ENCODE data around the gene CRLF3. TPM values are rescaled to one million over a fixed set of nuclear protein-coding genes. Genes with fewer than 3 reads are reported as not detected.
A peak's percentile ranks its signal among the peaks of the same experiment; 100 is the strongest.
"Not testable (repeated sequence)": the region's sequence is repeated elsewhere in the genome, so short reads cannot be mapped to it uniquely, and the experiment has no call there.

CRLF3 gene
- total RNA-seq, 8 experiments from 2014 or later, result 5.7 to 31.0 (median 6.8) TPM

DNA sequence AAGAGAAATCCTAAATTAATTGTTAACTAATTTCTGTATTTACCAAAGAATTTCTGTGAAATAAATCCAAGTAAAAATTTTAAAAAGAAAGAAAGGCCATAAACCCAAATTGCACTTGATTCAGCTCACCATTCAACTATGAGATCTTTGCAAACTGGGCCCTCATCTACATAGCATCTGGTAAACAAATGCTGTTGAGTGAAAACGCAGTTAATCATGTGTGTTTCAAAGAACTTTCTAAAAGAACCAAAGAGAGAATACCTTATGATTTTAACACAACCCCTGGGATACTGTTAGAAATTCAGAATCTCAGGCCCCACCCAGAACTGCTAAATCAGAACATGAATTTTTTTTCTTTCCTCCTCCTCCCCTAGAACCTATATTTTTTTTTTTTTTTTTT, 16.6 kb downstream of the CRLF3 start:
- H3K4me3 ChIP-seq, result no peak overlapping the region
- no peak overlapping the region for H3K27ac ChIP-seq
- ATAC-seq (replicated peaks in 6 of 8), result peak in 3 of 8 experiments; percentile 69 to 94 (median 75)
- H3K4me1 ChIP-seq (replicated peaks in 1 of 2), result no peaks in the 10 kb centered on the region
- in situ Hi-C loops (cut with MboI; ENCODE audit: low pct_unique_long_range_greater_than_20kb in 2 of 9, low sequenced_read_pairs in 9 of 9, unreplicated experiment in 9 of 9), result no loop called here
- WGBS, 10 experiments, result 0 to 67% (median 38%) methylated on average over 1 of the region's 1 CpG; no CpG with 5 or more reads in 2 of the 10 experiments

DNA sequence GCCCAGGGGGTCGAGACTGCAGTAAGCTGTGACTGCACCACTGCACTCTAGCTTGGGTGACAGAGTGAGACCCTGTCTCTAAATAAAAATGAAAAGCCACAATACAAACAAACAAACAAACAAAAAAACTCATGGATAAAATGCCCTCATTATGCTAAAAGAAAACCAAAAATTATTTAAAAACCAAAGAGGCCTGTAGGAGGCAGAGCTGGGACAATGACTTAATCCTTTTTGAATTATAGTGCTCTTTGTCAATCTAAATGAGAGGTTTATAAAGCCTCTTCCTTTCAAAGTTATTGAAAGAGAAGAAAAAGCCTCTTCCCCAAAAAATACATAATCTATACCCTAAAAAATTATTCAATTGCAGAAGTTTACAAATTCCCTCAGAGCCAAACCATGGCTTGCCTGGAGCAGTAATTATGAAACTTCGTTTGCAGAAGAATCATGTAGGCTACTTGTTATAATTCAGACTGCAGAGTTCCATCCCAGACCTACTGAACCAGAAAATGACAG, 18.5 kb downstream of the CRLF3 start:
- Histone ChIP-seq H3K4me1 (replicated peaks in 1 of 2) (no peaks in the 10 kb centered on the region), H3K27ac (no peak overlapping the region), H3K4me3 (no peak overlapping the region)
- 17 to 100% (median 88%) methylated on average over 1 to 2 of the region's 2 CpGs; no CpG with 5 or more reads in 1 of the 10 experiments for WGBS, 10 experiments
- in situ Hi-C loops (cut with MboI; ENCODE audit: low pct_unique_long_range_greater_than_20kb in 2 of 9, low sequenced_read_pairs in 9 of 9, unreplicated experiment in 9 of 9), result no loop called here
- ATAC-seq (replicated peaks in 6 of 8), result no peak

DNA sequence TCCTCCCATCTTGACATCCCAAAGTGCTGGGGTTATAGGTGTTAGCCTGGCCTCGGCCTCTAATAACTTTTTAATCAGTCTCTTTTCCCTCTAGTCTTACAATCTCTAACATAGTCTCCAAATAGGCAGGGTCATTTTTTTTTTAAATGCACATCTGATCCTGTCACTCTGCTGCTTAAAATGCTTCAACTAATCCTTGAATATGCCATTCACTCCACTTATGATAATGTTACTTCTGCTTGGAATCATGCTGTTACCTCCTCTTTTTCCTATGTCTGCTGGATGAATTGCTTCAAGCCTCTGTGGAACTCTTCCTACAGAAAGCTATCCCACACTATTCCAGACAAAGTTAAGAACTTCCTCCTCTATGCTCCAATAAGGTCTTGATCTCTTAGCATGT, 22.8 kb downstream of the CRLF3 start:
- Histone ChIP-seq H3K27ac (no peak overlapping the region), H3K4me1 (replicated peaks in 1 of 2) (no peaks in the 10 kb centered on the region), H3K4me3 (no peak overlapping the region)
- in situ Hi-C loops (cut with MboI; ENCODE audit: low pct_unique_long_range_greater_than_20kb in 2 of 9, low sequenced_read_pairs in 9 of 9, unreplicated experiment in 9 of 9), result no loop called here
- ATAC-seq (replicated peaks in 6 of 8), result peak in 3 of 8 experiments; percentile 76 to 86 (median 85)
- WGBS, 10 experiments, result 86 to 100% (median 100%) methylated on average over 1 of the region's 1 CpG; no CpG with 5 or more reads in 6 of the 10 experiments

DNA sequence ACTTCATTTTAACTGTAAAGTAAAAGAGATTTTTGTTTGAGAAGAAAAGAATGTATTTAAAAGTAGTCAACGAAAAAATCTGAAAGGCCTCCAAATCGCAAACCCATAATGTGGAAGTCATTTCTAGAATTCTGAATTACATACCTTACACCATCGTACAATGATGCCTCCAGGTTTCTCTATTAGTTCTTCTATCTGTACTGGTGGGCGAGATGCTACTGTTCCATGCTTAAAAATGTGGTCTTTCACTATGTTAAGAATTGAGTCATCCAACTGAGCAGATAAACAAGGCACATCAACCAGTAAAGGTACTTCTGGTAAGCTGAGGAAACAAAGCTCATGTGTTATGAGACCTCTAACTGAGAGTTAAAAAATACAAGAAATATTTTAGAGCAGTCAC, 28.5 kb downstream of the CRLF3 start:
- in situ Hi-C loops (cut with MboI; ENCODE audit: low pct_unique_long_range_greater_than_20kb in 2 of 9, low sequenced_read_pairs in 9 of 9, unreplicated experiment in 9 of 9), result no loop called here
- Histone ChIP-seq H3K27ac (no peak overlapping the region), H3K4me3 (no peak overlapping the region), H3K4me1 (replicated peaks in 1 of 2) (no peaks in the 10 kb centered on the region)
- ATAC-seq (replicated peaks in 6 of 8), result no peak
- 50 to 100% (median 97%) methylated on average over 1 to 4 of the region's 4 CpGs; no CpG with 5 or more reads in 1 of the 10 experiments for WGBS, 10 experiments

DNA sequence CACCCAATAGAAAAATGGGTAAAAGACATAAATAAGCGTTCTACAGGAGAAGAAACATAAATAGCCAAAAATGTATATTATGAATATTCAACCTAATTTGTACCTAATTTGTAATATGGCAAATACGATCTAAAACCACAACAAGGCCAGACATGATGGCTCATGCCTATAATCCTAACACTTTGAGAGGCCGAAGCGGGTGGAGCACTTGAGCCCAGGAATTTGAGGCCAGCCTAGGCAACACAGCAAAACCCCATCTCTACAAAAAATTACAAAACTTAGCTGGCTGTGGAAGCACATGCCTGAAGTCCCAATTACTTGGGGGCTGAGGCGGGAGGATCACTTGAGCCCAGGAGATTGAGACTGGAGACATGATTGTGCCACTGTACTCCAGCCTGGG, 30.1 kb downstream of the CRLF3 start:
- Histone ChIP-seq H3K27ac (no peak overlapping the region), H3K4me1 (replicated peaks in 1 of 2) (no peaks in the 10 kb centered on the region), H3K4me3 (no peak overlapping the region)
- in situ Hi-C loops (cut with MboI; ENCODE audit: low pct_unique_long_range_greater_than_20kb in 2 of 9, low sequenced_read_pairs in 9 of 9, unreplicated experiment in 9 of 9), result no loop called here
- WGBS, 10 experiments, result 58 to 100% (median 97%) methylated on average over 1 to 5 of the region's 5 CpGs; no CpG with 5 or more reads in 1 of the 10 experiments
- peak in 2 of 8 experiments; percentile 36 to 63 for ATAC-seq (replicated peaks in 6 of 8)

DNA sequence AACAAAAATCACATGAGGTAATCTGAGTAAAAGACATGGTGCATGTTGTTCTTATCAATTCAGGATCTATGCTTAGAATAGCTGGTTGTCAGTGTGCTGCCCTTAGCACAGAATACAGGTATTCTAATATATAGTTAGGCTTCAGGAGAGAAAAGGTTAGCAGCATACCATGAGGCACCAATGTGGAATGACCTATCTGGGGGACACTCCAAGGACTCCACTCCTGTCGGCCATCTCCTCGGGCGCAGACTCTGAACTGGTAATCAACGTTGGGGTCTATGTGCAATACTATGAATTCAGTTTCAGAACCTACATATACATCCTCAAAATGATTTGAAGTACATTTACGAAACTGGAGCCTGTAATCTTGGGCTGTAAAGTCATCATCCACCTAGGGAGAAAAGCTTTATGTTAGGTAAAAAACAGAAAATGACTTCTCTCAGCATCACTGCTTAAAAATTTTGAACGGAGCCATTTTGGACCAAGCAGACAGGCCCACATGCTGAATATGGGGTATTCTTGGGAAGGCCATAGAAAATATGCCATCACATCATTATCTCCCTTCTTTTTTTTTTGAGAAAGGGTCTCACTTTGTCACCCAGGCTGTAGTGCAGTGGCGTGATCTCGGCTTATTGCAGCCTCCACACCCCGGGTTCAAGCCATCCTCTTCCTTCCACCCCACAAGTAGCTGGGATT, 31.1 kb downstream of the CRLF3 start:
- in situ Hi-C loops (cut with MboI; ENCODE audit: low pct_unique_long_range_greater_than_20kb in 2 of 9, low sequenced_read_pairs in 9 of 9, unreplicated experiment in 9 of 9), result no loop called here
- no peak for ATAC-seq (replicated peaks in 6 of 8)
- no peaks in the 10 kb centered on the region for H3K4me1 ChIP-seq (replicated peaks in 1 of 2)
- WGBS, 10 experiments, result 92 to 100% (median 95%) methylated on average over 4 to 9 of the region's 9 CpGs; no CpG with 5 or more reads in 2 of the 10 experiments
- H3K27ac ChIP-seq, result no peak overlapping the region
- H3K4me3 ChIP-seq, result no peak overlapping the region

DNA sequence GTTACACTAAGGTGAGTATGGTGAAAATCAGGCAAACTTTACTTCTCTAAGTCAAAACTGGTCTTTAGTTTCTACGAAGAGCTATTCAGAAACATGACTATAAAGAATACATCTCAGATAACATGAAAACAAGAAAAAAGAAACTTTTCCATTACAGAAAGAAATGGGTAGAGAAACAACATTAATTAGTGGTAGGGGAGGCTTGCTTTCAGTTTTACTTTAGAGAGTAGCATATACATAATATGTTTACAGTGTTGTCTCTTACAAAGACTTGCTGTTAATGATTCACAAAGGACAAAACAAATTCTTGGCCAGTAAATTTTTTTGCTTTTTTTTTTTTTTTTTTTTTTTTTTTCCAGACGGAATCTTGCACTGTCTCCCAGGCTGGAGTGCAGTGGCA, 34.2 kb downstream of the CRLF3 start:
- Histone ChIP-seq H3K27ac (no peak overlapping the region), H3K4me3 (no peak overlapping the region), H3K4me1 (replicated peaks in 1 of 2) (no peaks in the 10 kb centered on the region)
- no peak for ATAC-seq (replicated peaks in 6 of 8)
- 20 to 100% (median 92%) methylated on average over 1 to 2 of the region's 2 CpGs; no CpG with 5 or more reads in 1 of the 10 experiments for WGBS, 10 experiments
- in situ Hi-C loops (cut with MboI; ENCODE audit: low pct_unique_long_range_greater_than_20kb in 2 of 9, low sequenced_read_pairs in 9 of 9, unreplicated experiment in 9 of 9), result no loop called here

DNA sequence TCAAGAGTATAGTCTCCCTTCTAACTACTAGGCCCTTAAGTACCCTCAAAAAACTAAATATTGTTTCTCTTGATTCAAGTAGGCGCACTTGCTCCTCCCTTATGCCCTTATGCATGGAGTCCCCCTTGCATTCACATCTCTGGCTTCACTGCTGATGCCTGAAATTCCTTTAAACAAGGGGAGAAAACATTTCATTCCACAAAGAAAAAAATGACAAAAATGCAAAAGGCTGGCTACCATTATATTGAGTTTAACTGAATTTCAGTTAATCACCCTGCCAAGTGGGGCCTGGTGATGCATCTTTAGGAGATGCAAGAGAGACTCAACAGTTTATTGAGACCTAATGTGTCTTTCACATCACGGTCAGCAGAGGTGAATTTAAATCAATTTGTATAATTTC, 35.6 kb downstream of the CRLF3 start:
- H3K4me3 ChIP-seq, result no peak overlapping the region
- no peak overlapping the region for H3K27ac ChIP-seq
- in situ Hi-C loops (cut with MboI; ENCODE audit: low pct_unique_long_range_greater_than_20kb in 2 of 9, low sequenced_read_pairs in 9 of 9, unreplicated experiment in 9 of 9), result no loop called here
- peak in 1 of 8 experiments; percentile 20 for ATAC-seq (replicated peaks in 6 of 8)
- WGBS, 10 experiments, result 60 to 100% (median 83%) methylated on average over 1 to 2 of the region's 2 CpGs; no CpG with 5 or more reads in 1 of the 10 experiments
- H3K4me1 ChIP-seq (replicated peaks in 1 of 2), result no peaks in the 10 kb centered on the region

DNA sequence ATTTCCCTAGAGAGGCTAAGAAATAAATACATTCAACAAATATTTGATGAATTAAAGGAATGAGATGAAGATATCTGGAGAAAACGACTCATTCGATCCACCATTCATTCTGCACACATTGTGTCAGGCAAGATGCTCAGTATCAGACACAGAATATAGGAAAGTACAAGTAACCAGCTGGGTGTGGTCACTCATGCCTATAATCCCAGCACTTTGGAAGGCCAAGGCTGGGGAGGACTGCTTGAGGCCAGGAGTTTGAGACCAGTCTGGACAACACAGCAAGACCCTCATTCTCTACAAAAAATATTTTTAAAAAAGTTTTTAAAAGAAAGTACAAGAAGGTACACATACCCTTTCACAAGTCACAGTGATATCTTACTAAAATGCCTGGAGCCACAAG, 42.3 kb downstream of the CRLF3 start:
- no peak overlapping the region for H3K27ac ChIP-seq
- 80 to 100% (median 100%) methylated on average over 2 of the region's 2 CpGs; no CpG with 5 or more reads in 2 of the 10 experiments for WGBS, 10 experiments
- H3K4me1 ChIP-seq (replicated peaks in 1 of 2), result no peaks in the 10 kb centered on the region
- H3K4me3 ChIP-seq, result no peak overlapping the region
- ATAC-seq (replicated peaks in 6 of 8), result no peak
- in situ Hi-C loops (cut with MboI; ENCODE audit: low pct_unique_long_range_greater_than_20kb in 2 of 9, low sequenced_read_pairs in 9 of 9, unreplicated experiment in 9 of 9), result no loop called here

DNA sequence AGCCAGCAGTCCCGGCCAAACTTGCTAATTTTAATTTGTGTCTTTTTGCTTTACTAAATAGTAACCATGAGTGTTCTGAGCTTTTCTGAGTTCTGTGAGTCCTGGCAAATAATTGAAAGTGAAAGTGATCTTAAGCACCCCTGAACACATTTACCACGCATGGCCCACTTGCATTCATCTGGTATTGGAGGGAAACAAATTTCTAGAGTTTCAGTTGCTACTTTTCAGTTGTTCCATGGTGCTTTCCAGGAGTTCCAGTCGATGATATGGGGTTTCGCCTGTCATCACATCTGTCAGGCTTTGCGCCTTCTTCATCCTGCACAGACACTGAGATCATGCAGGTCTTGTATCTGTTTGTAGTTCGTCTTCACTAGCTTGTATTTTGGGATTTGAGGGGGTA, 44.1 kb downstream of the CRLF3 start:
- 71 to 100% (median 89%) methylated on average over 1 to 6 of the region's 6 CpGs; no CpG with 5 or more reads in 1 of the 10 experiments for WGBS, 10 experiments
- Histone ChIP-seq H3K4me1 (replicated peaks in 1 of 2) (no peaks in the 10 kb centered on the region), H3K27ac (no peak overlapping the region), H3K4me3 (no peak overlapping the region)
- in situ Hi-C loops (cut with MboI; ENCODE audit: low pct_unique_long_range_greater_than_20kb in 2 of 9, low sequenced_read_pairs in 9 of 9, unreplicated experiment in 9 of 9), result no loop called here
- no peak for ATAC-seq (replicated peaks in 6 of 8)

DNA sequence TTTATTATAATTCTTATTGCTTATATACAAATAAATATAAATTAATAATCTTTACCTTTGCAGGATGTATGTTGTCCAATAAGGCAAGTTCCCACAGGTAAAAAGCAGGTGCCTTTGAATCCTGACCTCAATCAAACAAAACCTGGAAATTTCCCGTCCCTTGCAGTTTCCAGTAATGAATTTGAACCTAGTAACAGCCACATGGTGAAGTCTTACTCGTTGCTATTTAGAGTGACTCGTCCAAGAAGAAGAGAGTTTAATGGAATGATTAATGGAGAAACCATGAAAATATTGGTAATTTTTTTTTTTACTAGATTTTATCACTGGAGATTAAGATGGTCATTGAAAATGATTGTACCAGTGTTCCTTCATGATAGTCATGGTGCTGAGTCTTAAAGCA, 55.7 kb downstream of the CRLF3 start:
- WGBS, 10 experiments, result 60 to 100% (median 87%) methylated on average over 1 to 2 of the region's 3 CpGs; no CpG with 5 or more reads in 6 of the 10 experiments
- not testable (repeated sequence) for H3K4me3 ChIP-seq; ATAC-seq (replicated peaks in 6 of 8); H3K4me1 ChIP-seq (replicated peaks in 1 of 2); H3K27ac ChIP-seq
- in situ Hi-C loops (cut with MboI; ENCODE audit: low pct_unique_long_range_greater_than_20kb in 2 of 9, low sequenced_read_pairs in 9 of 9, unreplicated experiment in 9 of 9), result loop anchor here in 1 of 9 experiments (25.0 kb wide), 1 partner anchor 1194 kb away; no protein-coding TSS in a partner anchor

DNA sequence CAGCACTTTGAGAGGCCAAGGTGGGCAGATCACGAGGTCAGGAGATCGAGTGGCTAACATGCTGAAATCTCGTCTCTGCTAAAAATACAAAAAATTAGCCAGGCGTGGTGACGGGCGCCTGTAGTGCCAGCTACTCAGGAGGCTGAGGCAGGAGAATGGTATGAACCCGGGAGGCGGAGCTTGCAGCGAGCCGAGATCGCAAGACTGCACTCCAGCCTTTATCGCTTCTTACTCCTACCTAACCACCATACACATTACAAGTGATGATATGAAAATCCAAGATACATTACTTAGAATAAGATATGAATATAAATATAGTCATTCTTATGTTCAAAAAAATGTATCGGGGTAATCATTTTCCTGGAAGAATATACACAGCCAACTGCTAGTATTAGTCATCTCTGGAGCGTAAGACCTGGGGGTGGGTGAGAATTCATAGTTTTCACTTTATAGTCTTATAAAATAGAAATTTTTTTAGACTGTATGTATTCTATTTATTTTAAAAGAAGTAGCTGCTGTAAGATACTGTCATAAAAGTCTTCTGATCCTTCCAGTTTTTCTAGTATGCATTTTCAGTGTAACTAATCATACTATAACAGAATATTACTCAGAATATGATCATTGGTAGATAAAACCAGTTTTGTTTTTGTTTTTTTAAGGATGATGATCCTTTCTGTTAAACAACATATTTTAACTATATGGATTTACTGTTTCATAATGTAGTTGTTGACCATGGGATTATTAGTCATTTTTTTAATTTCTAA, 56.7 kb downstream of the CRLF3 start:
- in situ Hi-C loops (cut with MboI; ENCODE audit: low pct_unique_long_range_greater_than_20kb in 2 of 9, low sequenced_read_pairs in 9 of 9, unreplicated experiment in 9 of 9), result loop anchor here in 1 of 9 experiments (25.0 kb wide), 1 partner anchor 1194 kb away; no protein-coding TSS in a partner anchor
- WGBS, 10 experiments, result 80 to 100% (median 87%) methylated on average over 1 to 6 of the region's 14 CpGs; no CpG with 5 or more reads in 5 of the 10 experiments
- H3K4me3 ChIP-seq; H3K27ac ChIP-seq; ATAC-seq (replicated peaks in 6 of 8); H3K4me1 ChIP-seq (replicated peaks in 1 of 2): not testable (repeated sequence)

DNA sequence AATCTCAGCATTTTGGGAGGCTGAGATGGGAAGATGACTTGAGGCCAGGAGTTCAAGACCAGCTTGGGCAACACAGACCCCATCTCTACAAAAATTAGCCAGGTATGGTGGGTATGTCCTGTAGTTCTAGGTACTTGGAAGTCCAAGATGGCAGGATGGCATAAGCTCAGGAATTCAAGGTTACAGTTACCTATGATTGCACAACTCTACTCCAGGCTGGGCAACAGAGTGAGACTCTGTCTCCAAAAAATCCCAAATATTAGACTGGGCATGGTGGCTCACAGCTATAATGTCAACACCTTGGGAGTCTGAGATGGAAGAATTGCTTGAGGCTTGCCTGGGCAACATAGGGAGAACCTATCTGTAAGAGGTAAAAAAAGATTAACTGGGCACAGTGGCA, 63.4 kb downstream of the CRLF3 start:
- no peak for ATAC-seq (replicated peaks in 6 of 8)
- in situ Hi-C loops (cut with MboI; ENCODE audit: low pct_unique_long_range_greater_than_20kb in 2 of 9, low sequenced_read_pairs in 9 of 9, unreplicated experiment in 9 of 9), result loop anchor here in 1 of 9 experiments (25.0 kb wide), 1 partner anchor 1201 kb away; no protein-coding TSS in a partner anchor

More for the DNA sequence above, 63.4 kb downstream of the CRLF3 start:
- H3K4me3 ChIP-seq, result no peak overlapping the region
- no peaks in the 10 kb centered on the region for H3K4me1 ChIP-seq (replicated peaks in 1 of 2)
- H3K27ac ChIP-seq, result no peak overlapping the region
